Endodermal cell (in vitro differentiated cells): ENCODE measurements around the gene SMIM12. TPM values are rescaled to one million over a fixed set of nuclear protein-coding genes. Genes with fewer than 3 reads are reported as not detected.

ENCODE experiments used
- DNase-seq: peaks from one replicate; pipeline ENCODE4 v3.0.0-alpha.2; 2017
- H3K27ac ChIP-seq: 2 replicates; pipeline ENCODE4 v1.5.1; 2013; ENCODE audit warnings: mild to moderate bottlenecking, low read depth, low read length, moderate library complexity
- H3K27me3 ChIP-seq: 2 replicates; pipeline ENCODE4 v1.6.1; 2013; ENCODE audit warnings: mild to moderate bottlenecking, low read length, moderate library complexity; ENCODE audit not compliant: insufficient read depth, control insufficient read depth, poor library complexity, severe bottlenecking
- H3K36me3 ChIP-seq: 2 replicates; pipeline ENCODE4 v1.7.0; 2013; ENCODE audit warnings: mild to moderate bottlenecking, low read length, moderate library complexity; ENCODE audit not compliant: control insufficient read depth, insufficient read depth
- H3K4me1 ChIP-seq: one replicate; pipeline ENCODE4 v1.7.0; 2013; ENCODE audit warnings: low read length; ENCODE audit not compliant: control insufficient read depth, insufficient read depth
- H3K4me3 ChIP-seq: 2 replicates; pipeline ENCODE4 v1.5.1; 2013; ENCODE audit warnings: mild to moderate bottlenecking, low read length, moderate library complexity
- H3K9ac ChIP-seq: 2 replicates; pipeline ENCODE4 v1.6.1; 2013; ENCODE audit warnings: mild to moderate bottlenecking, low read length, moderate library complexity; ENCODE audit not compliant: poor library complexity, severe bottlenecking; ENCODE audit errors: extremely low read depth
- H3K9me3 ChIP-seq: 2 replicates; pipeline ENCODE4 v1.6.1; 2013; ENCODE audit warnings: mild to moderate bottlenecking, low read length, moderate library complexity; ENCODE audit not compliant: control insufficient read depth
- H3K27ac Mint-ChIP-seq: 2 replicates; pipeline ENCODE4 v1.8.0; 2020; ENCODE audit warnings: mixed read lengths
- H3K27me3 Mint-ChIP-seq: 2 replicates; pipeline ENCODE4 v1.8.0; 2021; ENCODE audit warnings: mild to moderate bottlenecking, mixed read lengths; ENCODE audit not compliant: insufficient read depth
- H3K36me3 Mint-ChIP-seq: 2 replicates; pipeline ENCODE4 v1.8.0; 2020; ENCODE audit warnings: low read depth, mixed read lengths
- H3K4me1 Mint-ChIP-seq: 2 replicates; pipeline ENCODE4 v1.8.0; 2020; ENCODE audit warnings: mixed read lengths
- H3K4me3 Mint-ChIP-seq: 2 replicates; pipeline ENCODE4 v1.8.0; 2020; ENCODE audit warnings: mild to moderate bottlenecking, moderate library complexity, mixed read lengths
- H3K9me3 Mint-ChIP-seq: 2 replicates; pipeline ENCODE4 v1.8.0; 2020; ENCODE audit warnings: mild to moderate bottlenecking, mixed read lengths
- WGBS, 2 experiments: methylation state at CpG; one replicate each; pipeline versions ENCODE4 v1.1.5 to v1.1.7; 2013; ENCODE audit warnings: missing lambda C conversion rate in 2 of 2, mixed read lengths in 1 of 2; ENCODE audit not compliant: insufficient coverage in 1 of 2, insufficient read length in 1 of 2; 5-methylcytosine and 5-hydroxymethylcytosine counted together
- total RNA-seq, 2 donors: library from RNA; stranded (reverse); fragmentation: NEBNext Ultra II Directional in 1 of 2; extraction: Animal tissue kit (Norgen Biotek cat#: 25700) in 1 of 2; gene quantifications; 2 replicates in 1 of 2; 3 replicates in 1 of 2; pipeline ENCODE4 v1.2.1, GENCODE V29; 2021
- TF ChIP-seq, protein P1 (sequence below): fragments of 200-600 bp; sonication (generic); conservative IDR thresholded peaks from 2 replicates; pipeline ENCODE4 v1.5.0; 2021; ENCODE audit warnings: antibody characterized with exemption, mild to moderate bottlenecking

Gene SMIM12
- total RNA-seq, 2 donors from 2014 or later = 43.0 to 47.6 TPM

DNA sequence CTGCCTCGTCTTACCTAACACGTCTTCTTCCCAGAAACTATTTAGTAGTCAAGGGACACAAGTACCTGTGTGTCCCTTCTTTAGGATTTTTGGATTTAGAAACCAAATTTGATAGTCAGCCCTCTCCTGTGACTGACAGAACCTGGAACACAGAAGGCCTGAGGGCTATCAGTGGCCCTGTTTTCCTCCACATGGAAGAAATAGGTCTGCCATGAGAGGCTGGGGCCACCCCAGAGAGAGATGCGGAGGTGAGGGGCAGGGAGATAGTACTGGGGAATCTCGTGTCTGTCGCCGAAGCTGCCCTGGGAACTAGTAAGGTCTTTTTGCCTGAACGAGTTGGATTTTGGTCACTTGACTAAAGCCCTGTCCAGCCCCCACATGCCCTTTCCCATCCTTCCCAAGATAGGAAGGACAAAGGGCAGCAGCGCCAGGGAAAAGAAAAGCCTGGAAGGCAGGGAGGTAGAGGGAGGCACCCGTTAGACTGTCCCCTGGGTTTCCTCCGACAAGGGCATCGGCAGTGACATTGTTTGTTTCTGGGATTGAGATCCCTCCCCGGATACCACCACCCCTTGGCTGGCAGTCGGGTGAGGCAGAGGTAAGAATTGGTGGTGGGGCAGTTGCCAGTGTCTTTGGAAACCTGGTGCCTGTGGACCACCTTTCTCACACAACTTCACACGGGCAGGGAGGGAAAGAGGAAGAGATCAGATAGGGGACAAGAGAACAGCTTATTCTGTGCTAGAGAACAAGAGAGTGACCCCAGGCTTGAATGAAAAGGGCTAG, 19.8 kb downstream of the SMIM12 start:
- 87 to 90% methylated on average over 6 to 14 of the region's 14 CpGs for WGBS, 2 experiments
- no peak overlapping the region for H3K9ac ChIP-seq
- TF ChIP-seq, protein P1, sequence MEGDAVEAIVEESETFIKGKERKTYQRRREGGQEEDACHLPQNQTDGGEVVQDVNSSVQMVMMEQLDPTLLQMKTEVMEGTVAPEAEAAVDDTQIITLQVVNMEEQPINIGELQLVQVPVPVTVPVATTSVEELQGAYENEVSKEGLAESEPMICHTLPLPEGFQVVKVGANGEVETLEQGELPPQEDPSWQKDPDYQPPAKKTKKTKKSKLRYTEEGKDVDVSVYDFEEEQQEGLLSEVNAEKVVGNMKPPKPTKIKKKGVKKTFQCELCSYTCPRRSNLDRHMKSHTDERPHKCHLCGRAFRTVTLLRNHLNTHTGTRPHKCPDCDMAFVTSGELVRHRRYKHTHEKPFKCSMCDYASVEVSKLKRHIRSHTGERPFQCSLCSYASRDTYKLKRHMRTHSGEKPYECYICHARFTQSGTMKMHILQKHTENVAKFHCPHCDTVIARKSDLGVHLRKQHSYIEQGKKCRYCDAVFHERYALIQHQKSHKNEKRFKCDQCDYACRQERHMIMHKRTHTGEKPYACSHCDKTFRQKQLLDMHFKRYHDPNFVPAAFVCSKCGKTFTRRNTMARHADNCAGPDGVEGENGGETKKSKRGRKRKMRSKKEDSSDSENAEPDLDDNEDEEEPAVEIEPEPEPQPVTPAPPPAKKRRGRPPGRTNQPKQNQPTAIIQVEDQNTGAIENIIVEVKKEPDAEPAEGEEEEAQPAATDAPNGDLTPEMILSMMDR = no peak

DNA sequence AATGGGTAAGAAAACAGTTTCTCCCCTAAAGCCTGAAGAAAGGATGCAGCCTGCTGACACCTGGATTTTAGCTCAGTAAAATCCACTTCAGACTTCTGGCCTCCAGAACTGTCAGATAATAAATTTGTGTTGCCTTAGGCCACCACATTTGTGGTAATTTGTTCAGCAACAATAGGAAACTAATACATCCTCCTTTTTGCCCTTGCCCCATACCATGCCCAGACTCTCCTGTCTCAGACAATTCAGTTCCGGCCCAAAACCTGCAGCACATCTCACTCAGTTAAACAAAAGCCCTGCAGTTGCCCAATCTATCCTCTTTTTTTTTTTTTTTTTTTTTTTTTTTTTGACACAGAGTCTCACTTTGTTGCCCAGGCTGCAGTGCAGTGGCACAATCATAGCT, 25.8 kb downstream of the SMIM12 start:
- Histone ChIP-seq H3K36me3 (no peaks in the 10 kb centered on the region), H3K4me1 (peaks cover 8% of the 10 kb centered on the region), H3K9ac (no peak overlapping the region), H3K27ac (no peak overlapping the region), H3K9me3 (no peaks in the 10 kb centered on the region), H3K4me3 (no peak overlapping the region), H3K27me3 (no peaks in the 10 kb centered on the region)
- Mint-ChIP-seq H3K36me3 (peaks cover 4% of the 10 kb centered on the region), H3K27me3 (peaks cover 4% of the 10 kb centered on the region), H3K4me1 (peaks cover 19% of the 10 kb centered on the region), H3K4me3 (no peak overlapping the region), H3K9me3 (no peaks in the 10 kb centered on the region), H3K27ac (no peak overlapping the region)
- 83% methylated on average over 1 of the region's 1 CpG; no CpG with 5 or more reads in 1 of the 2 experiments for WGBS, 2 experiments
- peak; percentile 9 for DNase-seq
- TF ChIP-seq, protein P1 = no peak

More for the DNA sequence above, 19.8 kb downstream of the SMIM12 start:
- no peaks in the 10 kb centered on the region for H3K9me3 Mint-ChIP-seq
- H3K9me3 ChIP-seq = no peaks in the 10 kb centered on the region
- no peak overlapping the region for H3K4me3 Mint-ChIP-seq
- DNase-seq = peak; percentile 33
- H3K36me3 ChIP-seq = no peaks in the 10 kb centered on the region
- H3K4me3 ChIP-seq = no peak overlapping the region
- H3K27me3 ChIP-seq = no peaks in the 10 kb centered on the region
- H3K36me3 Mint-ChIP-seq = no peaks in the 10 kb centered on the region
- H3K27ac Mint-ChIP-seq = no peak overlapping the region
- H3K4me1 ChIP-seq = peaks cover 32% of the 10 kb centered on the region
- no peaks in the 10 kb centered on the region for H3K27me3 Mint-ChIP-seq
- peaks cover 48% of the 10 kb centered on the region for H3K4me1 Mint-ChIP-seq
- no peak overlapping the region for H3K27ac ChIP-seq

DNA sequence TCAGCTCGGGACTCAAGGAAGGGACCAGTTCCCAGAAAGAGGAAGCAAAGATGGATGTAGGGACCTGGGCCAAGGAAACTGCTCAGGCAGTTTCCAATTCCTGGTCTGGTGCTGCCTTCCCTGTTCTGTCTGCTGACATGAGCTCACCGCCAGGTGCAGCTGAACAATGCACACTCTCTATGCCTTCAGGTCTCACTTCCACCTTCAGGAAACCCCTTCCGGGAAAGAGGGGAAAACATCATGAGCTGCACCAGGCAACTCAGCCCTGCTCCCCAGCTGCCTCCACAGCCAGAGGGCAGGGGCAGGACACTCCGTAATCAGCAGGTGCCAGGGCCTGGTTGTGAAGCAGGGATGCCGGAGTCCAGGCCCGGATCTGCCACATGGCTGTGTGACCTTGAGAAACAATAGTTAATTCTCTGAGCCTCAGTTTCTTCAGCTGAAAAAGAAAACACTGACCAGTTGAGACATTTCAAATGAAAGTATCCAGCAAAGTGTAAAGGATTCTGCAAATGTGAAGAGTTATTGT, 27.8 kb downstream of the SMIM12 start:
- H3K27me3 ChIP-seq = no peaks in the 10 kb centered on the region
- no peaks in the 10 kb centered on the region for H3K9me3 ChIP-seq
- Mint-ChIP-seq H3K4me3 (no peak overlapping the region), H3K27me3 (peaks cover 4% of the 10 kb centered on the region), H3K36me3 (peaks cover 4% of the 10 kb centered on the region), H3K9me3 (no peaks in the 10 kb centered on the region), H3K27ac (no peak overlapping the region), H3K4me1 (peaks cover 18% of the 10 kb centered on the region)
- no peak overlapping the region for H3K4me3 ChIP-seq
- peak; percentile 36 for DNase-seq
- H3K36me3 ChIP-seq = no peaks in the 10 kb centered on the region
- TF ChIP-seq, protein P1 = no peak
- WGBS, 2 experiments = 95% methylated on average over 3 to 6 of the region's 6 CpGs
- peaks cover 8% of the 10 kb centered on the region for H3K4me1 ChIP-seq
- no peak overlapping the region for H3K27ac ChIP-seq
- H3K9ac ChIP-seq = no peak overlapping the region
